ENCODE results near the gene LDLRAD3.

Gene LDLRAD3

DNA sequence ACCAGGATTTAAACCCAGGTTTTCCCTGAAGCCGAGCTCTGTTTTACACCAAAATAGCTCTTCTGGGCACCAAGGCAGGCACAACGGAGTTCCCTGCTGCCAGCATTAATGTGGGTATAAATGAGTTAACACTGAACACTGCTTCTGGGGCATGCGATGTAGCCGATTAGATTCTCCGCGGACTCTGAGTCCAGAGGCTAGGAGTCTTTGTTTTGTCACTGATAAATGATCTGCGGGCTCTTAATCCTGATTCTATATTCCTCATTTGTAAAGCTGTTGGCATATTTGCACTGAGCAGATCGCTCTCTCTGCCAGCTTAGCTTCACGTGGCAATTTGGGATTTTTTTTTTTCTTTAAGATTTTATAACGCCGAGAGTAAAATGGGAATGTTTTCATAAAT lies 16.8 kb upstream of the LDLRAD3 start:
- in situ Hi-C loops (cut with MboI; ENCODE audit: low sequenced_read_pairs) = no loop called here

DNA sequence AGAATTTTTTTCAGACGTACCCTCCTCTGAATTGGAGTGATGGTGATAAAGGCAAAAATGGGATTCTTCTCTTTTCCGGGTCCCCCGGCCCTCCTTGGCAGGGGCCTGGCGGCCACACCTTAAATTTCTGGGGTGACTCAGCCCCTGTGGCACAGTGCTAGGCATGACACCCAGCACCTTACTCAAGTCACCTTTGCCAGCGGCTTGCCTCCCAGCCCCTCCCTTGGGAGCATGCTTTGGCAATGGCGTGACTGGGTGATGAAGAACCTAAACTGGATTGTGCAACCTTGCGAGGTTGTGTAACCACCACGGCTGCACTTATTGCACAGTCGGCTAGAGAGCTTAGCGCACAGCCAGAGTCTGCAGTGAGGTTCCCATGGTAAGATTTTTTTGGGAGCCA lies 16.2 kb upstream of the LDLRAD3 start:
- in situ Hi-C loops (cut with MboI; ENCODE audit: low sequenced_read_pairs) = no loop called here

DNA sequence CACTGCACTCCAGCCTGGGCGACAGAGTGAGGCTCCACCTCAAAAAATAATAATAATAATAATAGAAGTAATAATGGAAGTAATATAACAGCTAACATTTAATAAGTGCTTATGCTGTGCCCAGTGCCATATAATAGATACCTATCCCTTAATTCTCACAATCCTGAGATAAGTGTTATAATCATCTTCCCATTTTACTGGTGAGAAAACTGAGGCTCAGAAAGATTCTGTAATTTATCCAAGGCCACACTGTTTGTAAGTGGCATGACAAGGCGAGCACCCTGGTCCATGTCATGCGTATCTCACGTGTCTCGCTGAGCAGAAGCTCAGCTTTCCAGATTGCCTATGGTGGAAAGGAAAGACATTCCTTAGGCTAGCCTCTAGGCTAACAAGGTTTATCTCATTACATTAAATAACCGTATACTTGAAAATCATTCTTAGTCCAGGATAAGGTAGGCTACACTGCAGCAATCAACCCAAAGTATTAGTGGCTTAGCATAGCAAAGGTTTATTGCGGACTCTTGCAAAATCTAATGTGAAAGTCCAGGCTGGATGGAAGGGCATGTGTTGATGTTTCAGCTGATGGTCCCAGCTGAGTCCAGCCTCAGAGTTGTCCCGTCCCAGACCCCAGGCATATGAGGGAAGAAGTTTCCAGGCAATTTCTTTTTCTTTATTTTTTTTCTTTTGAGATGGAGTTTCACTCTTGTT lies 15.0 kb upstream of the LDLRAD3 start:
- in situ Hi-C loops (cut with MboI; ENCODE audit: low sequenced_read_pairs) = no loop called here

DNA sequence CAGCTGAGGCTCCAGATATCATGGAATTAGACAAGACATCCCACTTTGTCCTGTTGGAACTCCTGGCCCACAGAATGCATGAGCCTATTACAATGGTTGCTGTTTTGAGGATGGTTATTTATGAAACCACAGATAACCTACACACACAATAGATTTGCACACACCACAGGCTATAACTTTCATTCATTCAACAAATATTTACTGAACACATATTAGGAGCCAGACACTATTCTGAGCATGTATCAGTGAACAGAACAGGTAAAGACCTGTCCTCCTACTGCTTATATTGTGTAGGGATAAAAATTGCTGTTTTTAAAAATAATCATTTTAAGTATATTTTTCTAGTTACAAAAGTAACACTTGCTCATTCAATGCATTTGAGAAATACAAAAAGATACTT lies 13.4 kb upstream of the LDLRAD3 start:
- in situ Hi-C loops (cut with MboI; ENCODE audit: low sequenced_read_pairs) = no loop called here

DNA sequence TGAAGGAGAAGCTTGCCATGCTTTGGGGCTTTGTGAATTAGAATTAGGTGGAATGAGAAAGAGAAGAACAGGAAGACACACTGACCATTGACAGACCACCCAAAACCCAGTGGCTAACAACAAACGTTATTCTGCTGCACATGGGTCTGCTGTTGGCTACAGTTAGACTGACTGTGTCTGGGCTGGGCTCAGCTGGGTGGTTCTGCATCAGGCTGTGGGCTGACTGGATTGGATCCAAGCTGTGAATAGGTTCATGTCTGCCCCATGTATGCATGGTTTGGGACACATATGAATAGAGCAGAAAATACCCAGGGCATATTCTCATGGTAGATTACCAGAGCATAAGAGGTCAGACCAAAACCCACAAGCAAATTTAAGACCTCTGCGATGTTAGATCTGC lies 11.7 kb upstream of the LDLRAD3 start:
- in situ Hi-C loops (cut with MboI; ENCODE audit: low sequenced_read_pairs) = no loop called here

DNA sequence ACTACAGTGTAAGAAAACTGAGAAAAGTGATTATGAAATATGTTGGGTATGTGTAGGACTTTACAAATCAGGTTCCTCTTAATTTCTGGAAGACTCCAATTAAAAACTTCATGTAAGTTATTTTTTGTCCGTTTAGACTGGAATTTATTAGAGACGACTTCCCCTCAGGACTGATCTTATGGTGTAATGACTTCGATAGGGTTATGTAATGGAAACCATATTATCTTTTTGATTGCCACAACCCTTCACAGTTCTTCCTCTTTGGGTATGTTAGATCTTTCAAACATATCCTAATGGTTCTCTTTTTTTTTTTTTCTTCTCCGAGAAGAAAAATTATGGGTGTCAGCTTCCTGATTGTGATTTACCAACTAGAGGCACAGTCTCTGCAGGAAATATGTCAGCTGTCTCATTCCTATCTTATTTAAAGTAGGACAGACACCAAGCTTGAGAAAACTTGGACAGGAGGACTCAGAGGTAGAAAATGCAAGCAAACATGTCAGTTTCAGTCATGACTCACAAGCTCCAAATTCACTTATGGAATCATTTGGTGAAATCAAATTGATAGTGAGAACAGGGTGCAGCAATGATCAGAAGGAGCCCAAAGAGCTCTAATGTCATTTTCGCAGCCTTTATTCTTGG lies 11.1 kb upstream of the LDLRAD3 start:
- in situ Hi-C loops (cut with MboI; ENCODE audit: low sequenced_read_pairs) = no loop called here

DNA sequence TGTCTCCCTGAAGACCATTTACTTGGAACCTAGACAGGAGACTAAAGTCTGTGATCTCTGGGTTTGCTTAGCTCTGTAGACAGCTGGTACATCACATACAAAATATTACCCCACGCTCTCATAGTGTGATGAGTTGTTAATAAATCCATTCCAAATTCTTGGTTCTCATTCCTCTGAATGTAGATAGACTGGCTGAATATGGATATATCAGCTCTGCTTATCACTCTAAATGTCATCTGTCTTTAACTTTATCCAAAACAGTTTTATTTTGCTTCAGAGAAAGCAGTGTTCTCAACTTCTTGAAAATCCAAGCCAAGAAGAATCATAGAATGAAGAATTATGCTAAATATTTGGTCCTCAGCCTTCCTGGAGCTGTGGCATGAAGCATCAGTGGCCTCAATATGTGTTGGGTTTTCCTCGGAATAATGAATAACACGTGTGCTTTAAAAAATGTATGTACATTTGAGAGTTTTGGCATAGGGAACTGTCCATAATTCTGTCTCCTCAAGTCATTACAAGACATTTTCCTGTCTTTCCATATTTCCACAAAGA lies 10.5 kb upstream of the LDLRAD3 start:
- in situ Hi-C loops (cut with MboI; ENCODE audit: low sequenced_read_pairs) = no loop called here

DNA sequence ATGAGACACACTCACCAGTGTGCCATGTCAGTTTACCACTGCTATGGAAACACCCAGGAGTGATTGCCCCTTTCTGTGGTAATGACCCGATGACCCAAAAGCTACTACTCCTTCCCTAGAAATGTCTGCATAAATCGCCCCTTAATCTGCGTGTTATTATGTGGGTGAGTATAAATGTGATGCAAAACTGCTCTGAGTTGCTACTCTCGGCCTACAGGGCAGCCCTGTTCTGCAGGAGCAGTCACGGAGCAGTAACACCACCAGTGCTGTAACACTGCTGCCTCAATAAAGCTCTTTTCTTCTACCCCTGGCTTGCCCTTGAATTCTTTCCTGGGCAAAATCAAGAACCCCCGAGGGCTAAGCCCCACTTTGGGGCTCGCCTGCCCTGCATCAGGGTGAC lies 9.6 kb upstream of the LDLRAD3 start:
- in situ Hi-C loops (cut with MboI; ENCODE audit: low sequenced_read_pairs) = no loop called here

DNA sequence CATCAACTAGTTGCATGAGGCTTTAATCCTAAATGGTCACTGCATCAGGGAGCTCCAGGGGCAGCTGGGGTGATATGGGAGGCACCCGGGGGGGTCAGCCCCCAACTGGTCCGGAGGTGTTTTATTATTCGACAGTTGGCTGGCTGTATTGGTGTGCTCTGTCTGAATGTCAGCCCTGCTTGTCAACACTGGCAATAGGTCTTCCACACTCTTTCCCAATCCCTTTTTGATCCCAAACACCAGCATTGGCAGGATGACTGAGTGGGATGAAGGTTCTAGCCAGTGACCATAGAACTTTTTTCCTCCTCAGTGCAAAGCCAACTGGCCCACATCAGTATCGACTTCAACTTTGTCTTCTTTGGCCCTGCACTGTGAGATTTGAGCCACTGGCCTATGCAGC lies 8.9 kb upstream of the LDLRAD3 start:
- in situ Hi-C loops (cut with MboI; ENCODE audit: low sequenced_read_pairs) = no loop called here

DNA sequence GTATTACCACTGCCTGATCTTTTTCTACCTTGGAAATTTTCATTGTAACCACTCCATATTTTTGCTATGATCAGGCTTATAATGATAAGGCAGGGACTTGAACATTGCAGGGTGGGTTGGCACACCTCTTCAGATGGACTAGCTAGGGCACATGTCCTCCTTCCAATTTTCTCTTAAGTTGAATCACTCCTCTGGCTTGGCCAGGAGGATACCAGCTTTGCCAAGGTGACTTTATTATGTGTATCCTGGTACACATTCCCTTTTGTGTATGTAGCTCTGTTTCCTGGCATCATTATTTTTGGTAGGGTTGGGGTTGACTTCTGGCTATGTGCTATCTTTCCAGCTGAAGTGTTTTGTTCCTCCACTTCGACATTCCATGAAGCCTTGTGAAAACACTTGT lies 8.5 kb upstream of the LDLRAD3 start:
- in situ Hi-C loops (cut with MboI; ENCODE audit: low sequenced_read_pairs) = no loop called here

DNA sequence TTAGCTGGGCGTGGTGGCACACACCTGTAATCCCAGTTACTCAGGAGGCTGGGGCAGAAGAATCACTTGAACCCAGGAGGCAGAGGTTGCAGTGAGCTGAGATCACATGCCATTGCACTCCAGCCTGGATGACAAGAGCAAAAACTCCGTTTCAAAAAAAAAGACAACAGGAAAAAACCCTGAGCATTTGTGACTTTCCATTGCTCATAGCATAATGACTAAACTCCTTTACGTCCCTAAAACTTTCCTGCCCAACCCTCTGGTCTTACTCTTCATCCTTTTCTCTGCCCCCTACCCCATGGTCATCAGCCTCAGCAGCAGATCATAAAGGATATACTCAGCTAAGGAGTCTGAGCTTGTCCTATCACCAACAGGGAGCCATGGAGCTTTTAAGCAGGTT lies 6.8 kb upstream of the LDLRAD3 start:
- in situ Hi-C loops (cut with MboI; ENCODE audit: low sequenced_read_pairs) = no loop called here

DNA sequence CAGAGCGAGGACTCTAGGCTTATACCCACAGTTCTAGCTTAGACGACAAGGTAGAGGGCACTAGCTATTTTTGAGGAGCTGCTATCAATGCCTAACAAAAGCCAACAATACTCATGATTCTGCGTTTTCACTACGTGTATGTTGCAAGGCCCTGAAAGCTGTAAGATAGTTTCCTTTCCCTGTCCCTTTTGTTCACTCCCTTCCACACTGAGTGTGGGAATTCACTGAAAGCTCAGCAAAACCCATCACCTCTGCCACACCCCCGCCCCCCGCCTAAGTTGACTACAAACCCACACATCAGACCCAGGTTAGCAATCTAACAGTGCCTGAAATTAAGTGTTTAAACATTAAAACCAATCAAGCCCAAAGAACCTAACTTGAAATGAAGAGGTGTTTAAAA lies 6.2 kb upstream of the LDLRAD3 start:
- in situ Hi-C loops (cut with MboI; ENCODE audit: low sequenced_read_pairs) = no loop called here

DNA sequence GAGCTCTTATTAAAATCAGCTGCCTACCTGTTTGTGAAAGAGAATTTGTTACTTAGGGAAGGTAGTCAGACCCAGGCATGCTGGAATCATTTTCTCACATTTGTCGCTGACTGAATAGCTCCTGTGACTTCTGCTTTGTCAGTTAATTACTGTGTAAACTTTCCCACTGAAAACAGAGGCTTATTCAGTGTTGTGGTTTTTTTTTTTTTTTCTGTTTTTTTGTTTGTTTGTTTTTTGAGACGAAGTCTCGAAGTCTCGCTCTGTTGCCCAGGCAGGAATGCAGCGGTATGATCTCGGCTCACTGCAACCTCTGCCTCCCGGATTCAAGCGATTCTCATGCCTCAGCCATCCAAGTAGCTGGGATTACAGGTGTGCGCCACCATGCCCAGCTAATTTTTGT lies 5.6 kb upstream of the LDLRAD3 start:
- in situ Hi-C loops (cut with MboI; ENCODE audit: low sequenced_read_pairs) = no loop called here

DNA sequence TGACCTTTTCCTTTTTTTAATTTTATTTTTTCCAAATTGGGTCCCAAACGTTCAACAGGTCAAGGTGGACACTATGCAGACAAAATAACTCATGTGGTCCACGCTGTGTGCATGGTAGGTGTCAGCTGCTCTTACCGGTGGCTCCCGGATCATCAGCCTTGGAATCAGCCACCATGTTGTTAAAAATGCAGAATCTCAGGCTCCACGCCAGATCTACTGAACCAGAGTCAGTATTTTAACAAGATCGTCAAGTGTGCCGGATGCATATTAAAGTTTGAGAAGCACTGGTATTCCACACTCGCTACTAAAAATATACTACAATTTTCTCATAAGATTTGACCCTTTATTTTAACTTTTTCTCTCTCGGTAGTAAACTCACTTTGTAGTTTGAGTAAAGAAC lies 553 bp upstream of the LDLRAD3 start:
- in situ Hi-C loops (cut with MboI; ENCODE audit: low sequenced_read_pairs) = no loop called here

DNA sequence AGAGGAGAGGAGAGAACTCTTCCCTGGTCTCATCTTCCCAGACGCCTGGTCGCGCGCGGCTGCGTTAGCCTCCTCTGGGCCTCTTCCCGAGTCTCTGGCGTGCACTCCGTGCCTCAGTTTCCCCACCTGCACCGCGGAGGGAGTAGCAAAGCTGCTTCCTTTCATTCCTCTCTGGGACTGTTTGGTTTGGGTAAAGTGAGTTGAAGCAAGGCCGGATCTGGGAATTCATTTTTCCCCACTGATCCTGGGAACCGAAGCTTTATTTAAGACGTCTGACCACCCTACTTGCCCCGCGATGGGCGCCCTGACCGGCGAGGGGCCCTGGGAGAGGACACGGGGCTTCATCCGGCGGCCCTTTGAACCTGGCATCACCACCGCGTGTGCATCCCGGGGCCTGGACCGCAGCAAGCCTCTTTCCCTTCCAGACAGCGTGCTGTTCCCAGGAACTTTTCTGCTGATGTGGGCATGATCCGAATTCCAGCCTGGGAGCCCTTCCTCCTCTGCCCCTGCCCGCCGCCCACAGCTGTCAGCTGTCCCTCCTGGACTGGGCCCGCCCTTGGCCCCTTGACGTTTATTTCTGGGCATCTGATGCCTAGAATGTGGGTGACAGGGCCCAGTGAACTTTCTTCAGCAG lies 758 bp downstream of the LDLRAD3 start:
- in situ Hi-C loops (cut with MboI; ENCODE audit: low sequenced_read_pairs) = no loop called here

DNA sequence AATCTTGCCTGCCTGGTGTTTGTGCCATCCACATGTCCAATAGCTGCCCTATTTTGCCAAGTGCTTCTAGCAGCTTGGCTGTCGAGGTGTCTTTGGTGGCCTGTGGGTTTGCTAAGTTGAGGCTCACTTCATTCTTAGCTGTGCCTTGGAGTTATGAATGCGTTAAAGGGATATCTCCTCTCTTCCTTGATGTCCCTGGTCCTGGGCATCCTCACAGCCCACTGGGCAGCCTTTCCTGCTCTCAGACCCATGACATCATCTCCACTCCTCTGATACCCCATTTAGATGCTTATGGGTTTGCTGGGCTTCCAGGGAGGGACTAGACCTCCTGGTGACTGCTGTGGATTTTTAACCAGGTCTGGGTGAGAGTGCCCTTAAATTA lies 1.3 kb downstream of the LDLRAD3 start:
- in situ Hi-C loops (cut with MboI; ENCODE audit: low sequenced_read_pairs) = no loop called here

DNA sequence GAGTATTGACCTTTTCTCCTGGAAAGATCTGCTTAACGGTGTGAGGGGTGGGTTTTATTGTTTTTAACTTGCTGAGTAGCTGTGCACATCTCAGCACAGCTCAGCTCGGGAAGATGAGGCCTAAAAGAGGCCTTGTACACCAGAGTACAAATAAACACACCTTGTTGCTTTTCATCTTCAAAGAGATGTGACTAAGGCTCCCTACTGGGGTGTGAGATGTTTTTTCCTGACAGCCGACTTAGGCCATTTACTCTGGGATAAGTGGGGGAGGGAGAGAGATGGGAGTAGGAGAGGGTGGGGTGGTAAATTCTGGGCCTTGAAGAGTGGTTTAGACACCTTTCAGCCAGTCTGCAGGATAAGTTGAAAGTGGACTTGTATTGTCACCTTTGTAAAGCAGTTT lies 2.9 kb downstream of the LDLRAD3 start:
- in situ Hi-C loops (cut with MboI; ENCODE audit: low sequenced_read_pairs) = no loop called here

DNA sequence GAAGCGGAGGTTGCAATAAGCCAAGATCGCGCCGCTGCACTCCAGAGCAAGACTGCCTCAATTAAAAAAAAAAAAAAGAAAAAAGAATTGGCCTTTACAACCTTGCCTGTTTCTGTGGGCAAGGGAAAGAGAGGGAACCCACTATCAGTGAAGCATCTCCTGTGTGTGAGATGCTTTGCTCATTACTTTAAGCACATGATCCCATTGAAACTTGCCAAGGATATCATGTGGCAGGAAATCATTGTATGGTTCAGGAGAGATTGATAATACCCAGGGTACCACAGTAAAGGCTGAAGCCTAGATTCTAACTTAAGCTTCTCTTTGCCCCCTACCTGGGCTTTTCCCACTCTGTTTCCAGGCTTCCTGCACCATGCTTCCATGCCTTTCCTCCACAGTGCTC lies 3.6 kb downstream of the LDLRAD3 start:
- in situ Hi-C loops (cut with MboI; ENCODE audit: low sequenced_read_pairs) = no loop called here

DNA sequence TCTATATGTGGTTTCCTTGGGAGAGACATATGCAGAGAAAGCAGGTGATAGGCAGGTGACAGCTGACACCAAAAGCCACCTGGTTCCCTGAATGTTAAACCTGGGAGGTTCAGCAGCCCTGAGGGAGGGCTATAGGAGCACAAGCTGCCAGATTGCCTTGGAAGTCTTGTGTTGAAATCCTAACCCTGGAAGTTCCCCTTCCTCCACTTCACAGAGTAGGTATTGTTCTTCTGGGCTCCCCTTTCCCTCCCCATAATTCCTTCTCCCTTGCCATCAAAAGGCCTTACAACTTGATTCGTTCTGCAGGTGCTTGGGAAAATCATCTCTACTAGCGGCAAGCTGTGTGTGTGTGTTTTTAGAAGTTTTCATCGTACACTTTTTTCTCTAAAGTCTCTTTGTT lies 5.4 kb downstream of the LDLRAD3 start:
- in situ Hi-C loops (cut with MboI; ENCODE audit: low sequenced_read_pairs) = no loop called here

DNA sequence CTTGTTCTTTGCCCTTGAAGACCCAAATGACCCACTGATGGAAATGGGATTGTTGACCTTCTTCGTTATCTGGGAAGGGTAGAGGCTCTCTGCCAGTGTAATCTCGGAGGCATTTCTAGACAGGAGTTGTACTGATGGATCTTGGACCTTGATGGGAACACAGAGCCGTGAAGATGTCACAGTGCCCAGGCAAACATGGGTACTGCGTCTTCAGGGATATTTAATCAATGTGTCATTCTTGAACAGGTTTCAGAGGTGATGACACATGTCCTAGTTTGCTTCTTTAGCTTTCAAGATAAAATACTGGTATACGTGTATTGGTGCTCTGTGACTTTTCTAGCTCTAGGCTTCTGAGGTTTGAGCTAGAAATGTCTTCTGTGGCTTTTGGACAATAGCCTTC lies 6.2 kb downstream of the LDLRAD3 start:
- in situ Hi-C loops (cut with MboI; ENCODE audit: low sequenced_read_pairs) = no loop called here

DNA sequence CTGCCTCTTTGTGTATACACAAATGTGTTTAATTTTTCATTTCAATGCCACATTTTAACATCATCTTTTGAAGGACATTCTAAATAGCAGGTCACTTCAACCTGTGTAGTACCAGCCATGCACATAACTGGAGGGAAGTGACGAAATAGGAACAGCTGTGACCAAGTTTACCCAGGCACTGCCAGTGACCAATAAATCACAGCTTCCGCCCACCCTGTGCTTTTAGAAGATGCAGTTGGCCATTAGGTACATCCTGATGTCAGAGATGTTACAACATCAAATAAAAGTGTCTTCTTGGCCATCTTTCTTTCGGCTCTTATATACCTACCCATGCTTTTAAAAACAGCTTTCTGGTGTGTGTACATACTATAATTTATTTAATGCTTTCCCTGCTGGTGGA lies 7.8 kb downstream of the LDLRAD3 start:
- in situ Hi-C loops (cut with MboI; ENCODE audit: low sequenced_read_pairs) = no loop called here

DNA sequence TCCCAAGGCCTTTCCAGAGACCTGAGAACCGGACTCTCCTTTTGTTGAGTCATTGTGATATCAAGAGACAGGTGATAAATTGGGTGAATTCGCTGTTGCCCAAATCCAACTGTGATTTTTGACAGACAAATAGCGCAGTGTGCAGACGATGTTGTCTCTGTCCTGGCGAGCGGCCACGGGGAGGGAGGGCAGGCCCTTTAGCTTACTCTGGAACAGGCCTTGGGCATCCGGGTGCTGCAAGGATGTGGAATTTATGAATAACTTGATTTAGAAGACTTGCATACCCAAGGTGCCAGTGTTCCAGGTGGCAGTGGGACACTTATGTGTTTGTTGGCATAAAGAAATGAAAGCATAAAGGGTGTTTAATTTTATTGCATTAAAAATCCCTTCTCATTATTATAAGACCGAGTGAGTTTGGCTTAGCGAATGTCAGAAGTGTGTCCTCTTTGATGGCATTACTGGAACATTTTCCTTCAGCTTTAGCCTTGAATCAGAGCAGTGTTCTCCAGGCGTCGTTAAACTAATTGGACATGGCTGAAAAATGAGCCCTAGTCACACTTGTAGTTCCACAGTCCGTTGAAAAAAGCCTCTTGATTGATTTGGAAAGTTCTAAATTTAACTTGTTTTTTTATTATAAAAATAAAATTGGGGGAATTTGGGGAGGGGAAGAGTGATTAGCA lies 9.4 kb downstream of the LDLRAD3 start:
- in situ Hi-C loops (cut with MboI; ENCODE audit: low sequenced_read_pairs) = no loop called here
